Trophoblast cell (in vitro differentiated cells and primary cell): ENCODE data around the gene TTC12.

Source experiments
- DNase-seq, 2 donors: peaks; one replicate each; pipeline ENCODE4 v3.0.0-alpha.2; 2016
- H2AFZ ChIP-seq: 2 replicates; pipeline ENCODE4 v1.6.1; 2013; ENCODE audit warnings: low read length, moderate library complexity, mild to moderate bottlenecking; ENCODE audit not compliant: insufficient read depth, poor library complexity
- H2AK5ac ChIP-seq: 2 replicates; pipeline ENCODE4 v1.6.1; 2013; ENCODE audit warnings: mild to moderate bottlenecking, low read length
- H2BK120ac ChIP-seq: 2 replicates; pipeline ENCODE4 v1.6.1; 2013; ENCODE audit warnings: low read length, mild to moderate bottlenecking, moderate library complexity; ENCODE audit not compliant: insufficient read depth, poor library complexity
- H2BK12ac ChIP-seq: 2 replicates; pipeline ENCODE4 v1.6.1; 2013; ENCODE audit warnings: mild to moderate bottlenecking, low read length, moderate library complexity
- H2BK5ac ChIP-seq: 2 replicates; pipeline ENCODE4 v1.6.1; 2013; ENCODE audit warnings: low read length, low read depth, moderate library complexity, mild to moderate bottlenecking; ENCODE audit not compliant: poor library complexity
- H3K14ac ChIP-seq: 2 replicates; pipeline ENCODE4 v1.6.1; 2013; ENCODE audit warnings: mild to moderate bottlenecking, low read length
- H3K18ac ChIP-seq: 2 replicates; pipeline ENCODE4 v1.6.1; 2013; ENCODE audit warnings: mild to moderate bottlenecking, low read length
- H3K23ac ChIP-seq: 2 replicates; pipeline ENCODE4 v1.6.1; 2013; ENCODE audit warnings: low read length
- H3K27ac ChIP-seq: 2 replicates; pipeline ENCODE4 v1.5.1; 2013; ENCODE audit warnings: low read depth, mild to moderate bottlenecking, inconsistent platforms, low read length, moderate library complexity
- H3K27me3 ChIP-seq: 2 replicates; pipeline ENCODE4 v1.6.1; 2013; ENCODE audit warnings: inconsistent platforms, mild to moderate bottlenecking, low read length, moderate library complexity; ENCODE audit not compliant: insufficient read depth
- H3K36me3 ChIP-seq, 2 experiments: 1 replicate in 1 of 2; 2 replicates in 1 of 2; pipeline ENCODE4 v1.6.1; 2013; ENCODE audit warnings: low read length in 2 of 2, mild to moderate bottlenecking in 2 of 2, moderate library complexity in 1 of 2; ENCODE audit not compliant: insufficient read depth in 2 of 2, control insufficient read depth in 1 of 2
- H3K4ac ChIP-seq: 2 replicates; pipeline ENCODE4 v1.6.1; 2013; ENCODE audit warnings: low read depth, mild to moderate bottlenecking, low read length, moderate library complexity
- H3K4me1 ChIP-seq, 2 experiments: 1 replicate in 1 of 2; 2 replicates in 1 of 2; pipeline ENCODE4 v1.6.1; 2013; ENCODE audit warnings: low read length in 2 of 2, mild to moderate bottlenecking in 2 of 2, moderate library complexity in 1 of 2; ENCODE audit not compliant: insufficient read depth in 2 of 2, control insufficient read depth in 1 of 2
- H3K4me2 ChIP-seq: 2 replicates; pipeline ENCODE4 v1.6.1; 2013; ENCODE audit warnings: inconsistent platforms, mild to moderate bottlenecking, low read length, moderate library complexity
- H3K4me3 ChIP-seq: 2 replicates; pipeline ENCODE4 v1.5.1; 2013; ENCODE audit warnings: mild to moderate bottlenecking, low read depth, low read length, inconsistent platforms
- H3K79me1 ChIP-seq: one replicate; pipeline ENCODE4 v1.6.1; 2013; ENCODE audit warnings: low read length
- H3K79me2 ChIP-seq: 2 replicates; pipeline ENCODE4 v1.6.1; 2013; ENCODE audit warnings: low read length, mild to moderate bottlenecking; ENCODE audit not compliant: control insufficient read depth, insufficient read depth, poor library complexity
- H3K9ac ChIP-seq: 2 replicates; pipeline ENCODE4 v1.6.1; 2013; ENCODE audit warnings: mild to moderate bottlenecking, low read length
- H3K9me3 ChIP-seq: 2 replicates; pipeline ENCODE4 v1.6.1; 2013; ENCODE audit warnings: low read depth, mild to moderate bottlenecking, control low read depth, inconsistent platforms, low read length; ENCODE audit not compliant: insufficient read depth
- H4K12ac ChIP-seq: 2 replicates; pipeline ENCODE4 v1.6.1; 2013; ENCODE audit warnings: low read depth, mild to moderate bottlenecking, low read length, moderate library complexity
- H4K8ac ChIP-seq: 2 replicates; pipeline ENCODE4 v1.6.1; 2013; ENCODE audit warnings: low read depth, mild to moderate bottlenecking, low read length, moderate library complexity
- H4K91ac ChIP-seq: one replicate; pipeline ENCODE4 v1.6.1; 2013; ENCODE audit warnings: low read depth, mild to moderate bottlenecking, low read length, moderate library complexity
- WGBS: extraction: QIAGEN DNeasy Blood & Tissue Kit; methylation state at CpG from one replicate; pipeline ENCODE4 v1.1.7; 2013; ENCODE audit warnings: missing lambda C conversion rate; ENCODE audit not compliant: insufficient read length, insufficient coverage; ENCODE audit errors: extremely low coverage; 5-methylcytosine and 5-hydroxymethylcytosine counted together

Gene TTC12

GRCh38 chr11:113279591-113279990 is 34.8 kb upstream of the TTC12 start:
- H3K4me3 ChIP-seq, result no peak overlapping the region
- no peak overlapping the region for H2AK5ac ChIP-seq
- no peaks in the 10 kb centered on the region for H3K27me3 ChIP-seq
- H3K4me1 ChIP-seq, result no peaks in the 10 kb centered on the region
- H3K18ac ChIP-seq, result no peak overlapping the region
- H3K9ac ChIP-seq, result no peak overlapping the region
- no peak for DNase-seq
- H2BK5ac ChIP-seq, result no peak overlapping the region
- H3K4ac ChIP-seq, result no peak overlapping the region
- H4K8ac ChIP-seq, result no peak overlapping the region
- H3K79me1 ChIP-seq, result no peaks in the 10 kb centered on the region
- no peak overlapping the region for H2BK120ac ChIP-seq
- H3K9me3 ChIP-seq, result no peaks in the 10 kb centered on the region
- H3K79me2 ChIP-seq, result no peaks in the 10 kb centered on the region
- no peak overlapping the region for H2BK12ac ChIP-seq
- no peak overlapping the region for H3K4me2 ChIP-seq
- no peak overlapping the region for H4K12ac ChIP-seq
- no peak overlapping the region for H3K27ac ChIP-seq
- H3K36me3 ChIP-seq, result no peaks in the 10 kb centered on the region
- no peak overlapping the region for H4K91ac ChIP-seq
- no peak overlapping the region for H2AFZ ChIP-seq
- H3K14ac ChIP-seq, result no peak overlapping the region
- no peak overlapping the region for H3K23ac ChIP-seq
- WGBS, result no CpG with 5 or more reads among the region's 3 CpGs

- Histone ChIP-seq H3K36me3 (no peaks in the 10 kb centered on the region), H3K4me2 (no peak overlapping the region), H2AFZ (no peak overlapping the region), H3K18ac (no peak overlapping the region), H4K12ac (no peak overlapping the region), H4K8ac (no peak overlapping the region), H2BK120ac (no peak overlapping the region), H4K91ac (no peak overlapping the region), H3K27ac (no peak overlapping the region), H3K79me1 (no peaks in the 10 kb centered on the region), H3K27me3 (no peaks in the 10 kb centered on the region), H3K14ac (no peak overlapping the region), H3K9ac (no peak overlapping the region), H2BK12ac (no peak overlapping the region), H3K4me1 (no peaks in the 10 kb centered on the region), H3K4ac (no peak overlapping the region), H2BK5ac (no peak overlapping the region), H3K4me3 (no peak overlapping the region), H3K23ac (no peak overlapping the region), H2AK5ac (no peak overlapping the region), H3K9me3 (no peaks in the 10 kb centered on the region), H3K79me2 (no peaks in the 10 kb centered on the region)
- no peak for DNase-seq
- no CpG with 5 or more reads among the region's 2 CpGs for whole genome bisulfite sequencing
Measured at GRCh38 chr11:113281052-113281725, 33.2 kb upstream of the TTC12 start.

GRCh38 chr11:113282898-113283437 is 31.4 kb upstream of the TTC12 start:
- WGBS, result no CpG with 5 or more reads among the region's 3 CpGs
- Histone ChIP-seq H3K27ac (no peak overlapping the region), H3K4me1 (peaks cover 0 to 2% of the 10 kb centered on the region in 2 experiments), H3K9ac (no peak overlapping the region), H4K8ac (no peak overlapping the region), H3K36me3 (no peaks in the 10 kb centered on the region), H4K12ac (no peak overlapping the region), H3K18ac (no peak overlapping the region), H3K79me2 (no peaks in the 10 kb centered on the region), H3K9me3 (peaks cover 4% of the 10 kb centered on the region), H4K91ac (no peak overlapping the region), H3K23ac (no peak overlapping the region), H3K79me1 (no peaks in the 10 kb centered on the region), H3K4me2 (no peak overlapping the region), H2BK12ac (no peak overlapping the region), H2AFZ (no peak overlapping the region), H3K4ac (no peak overlapping the region), H3K4me3 (no peak overlapping the region), H2BK120ac (no peak overlapping the region), H3K14ac (no peak overlapping the region), H2BK5ac (no peak overlapping the region), H3K27me3 (no peaks in the 10 kb centered on the region), H2AK5ac (no peak overlapping the region)
- no peak for DNase-seq

- Histone ChIP-seq H3K4me3 (no peak overlapping the region), H3K4me1 (peaks cover 0 to 2% of the 10 kb centered on the region in 2 experiments), H3K9me3 (peaks cover 4% of the 10 kb centered on the region), H2BK5ac (no peak overlapping the region), H3K27me3 (no peaks in the 10 kb centered on the region), H4K8ac (no peak overlapping the region), H4K91ac (no peak overlapping the region), H2BK120ac (no peak overlapping the region), H2AK5ac (no peak overlapping the region), H3K4me2 (no peak overlapping the region), H3K18ac (no peak overlapping the region), H3K27ac (no peak overlapping the region), H3K14ac (no peak overlapping the region), H3K36me3 (no peaks in the 10 kb centered on the region), H2AFZ (no peak overlapping the region), H4K12ac (no peak overlapping the region), H3K79me1 (no peaks in the 10 kb centered on the region), H3K9ac (no peak overlapping the region), H3K23ac (no peak overlapping the region), H2BK12ac (no peak overlapping the region), H3K79me2 (no peaks in the 10 kb centered on the region), H3K4ac (no peak overlapping the region)
- no peak for DNase-seq
- WGBS, result no CpG with 5 or more reads among the region's 2 CpGs
Measured at GRCh38 chr11:113283881-113284280, 30.5 kb upstream of the TTC12 start.
